Measurements from ENCODE around the gene PCDHGA5.
"Not testable (repeated sequence)": the region's sequence is repeated elsewhere in the genome, so short reads cannot be mapped to it uniquely, and the experiment has no call there.

The PCDHGA5 gene

DNA sequence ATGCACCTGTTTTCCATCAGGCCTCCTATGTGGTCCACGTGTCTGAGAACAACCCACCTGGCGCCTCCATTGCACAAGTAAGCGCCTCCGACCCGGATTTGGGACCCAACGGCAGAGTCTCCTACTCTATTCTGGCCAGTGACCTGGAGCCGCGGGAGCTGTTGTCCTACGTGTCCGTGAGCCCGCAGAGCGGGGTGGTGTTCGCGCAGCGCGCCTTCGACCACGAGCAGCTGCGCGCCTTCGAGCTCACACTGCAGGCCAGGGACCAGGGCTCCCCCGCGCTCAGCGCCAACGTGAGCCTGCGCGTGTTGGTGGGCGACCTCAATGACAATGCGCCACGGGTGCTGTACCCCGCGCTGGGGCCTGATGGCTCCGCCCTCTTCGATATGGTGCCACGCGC lies 12.4 kb upstream of the PCDHGA5 start:
- no peak for DNase-seq (ENCODE audit: low spot score)

GRCh38 chr5:141354900-141355469 lies 9.0 kb upstream of the PCDHGA5 start, which contains the start of gene PCDHGA4:
Gene PCDHGA4 (plus strand): TSS chr5:141355021. CDS start chr5:141355108, 87 bp downstream.
- DNase-seq (ENCODE audit: low spot score): no peak

- DNase-seq (ENCODE audit: low spot score): no peak
These were observed 8.3 kb upstream of the PCDHGA5 start for GRCh38 chr5:141355641-141356040.

GRCh38 chr5:141356133-141356532 lies 7.8 kb upstream of the PCDHGA5 start:
- DNase-seq (ENCODE audit: low spot score): no peak

GRCh38 chr5:141356950-141357349 lies 7.0 kb upstream of the PCDHGA5 start:
- no peak for DNase-seq (ENCODE audit: low spot score)

DNA sequence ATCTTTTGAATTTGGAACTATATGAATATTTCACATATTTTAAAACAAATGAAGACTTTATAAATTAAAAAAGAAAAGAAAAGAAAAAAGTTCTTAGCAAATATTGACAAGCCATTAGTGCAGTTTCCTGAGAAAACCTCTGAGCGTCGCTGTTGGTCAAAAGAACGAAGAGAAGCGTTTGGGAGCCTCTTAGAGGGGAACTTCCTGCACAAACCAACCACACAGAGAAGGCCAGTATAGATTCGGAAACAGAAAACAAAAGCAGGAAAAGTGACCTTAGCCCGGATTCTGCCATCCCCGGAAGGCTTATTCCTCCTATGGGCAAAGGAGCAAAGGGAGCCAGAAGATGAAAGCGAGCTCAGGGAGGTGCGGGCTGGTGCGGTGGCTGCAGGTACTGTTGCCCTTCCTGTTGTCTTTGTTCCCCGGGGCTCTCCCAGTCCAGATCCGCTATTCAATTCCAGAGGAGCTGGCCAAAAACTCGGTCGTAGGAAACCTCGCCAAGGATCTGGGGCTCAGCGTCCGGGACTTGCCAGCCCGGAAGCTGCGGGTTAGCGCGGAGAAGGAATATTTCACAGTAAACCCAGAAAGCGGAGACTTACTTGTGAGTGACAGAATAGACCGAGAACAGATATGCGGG lies 4.1 kb upstream of the PCDHGA5 start, which contains the start of gene PCDHGB2:
PCDHGB2 (plus strand) TSS at position 205 of the 637 bp plus-strand sequence; CDS start at position 347, 142 bp downstream.
- DNase-seq (ENCODE audit: low spot score): peak; percentile 27

GRCh38 chr5:141360685-141361084 lies 3.3 kb upstream of the PCDHGA5 start:
- no peak for DNase-seq (ENCODE audit: low spot score)

- DNase-seq (ENCODE audit: low spot score): no peak
These were observed 1.2 kb upstream of the PCDHGA5 start for GRCh38 chr5:141362719-141363118.

DNA sequence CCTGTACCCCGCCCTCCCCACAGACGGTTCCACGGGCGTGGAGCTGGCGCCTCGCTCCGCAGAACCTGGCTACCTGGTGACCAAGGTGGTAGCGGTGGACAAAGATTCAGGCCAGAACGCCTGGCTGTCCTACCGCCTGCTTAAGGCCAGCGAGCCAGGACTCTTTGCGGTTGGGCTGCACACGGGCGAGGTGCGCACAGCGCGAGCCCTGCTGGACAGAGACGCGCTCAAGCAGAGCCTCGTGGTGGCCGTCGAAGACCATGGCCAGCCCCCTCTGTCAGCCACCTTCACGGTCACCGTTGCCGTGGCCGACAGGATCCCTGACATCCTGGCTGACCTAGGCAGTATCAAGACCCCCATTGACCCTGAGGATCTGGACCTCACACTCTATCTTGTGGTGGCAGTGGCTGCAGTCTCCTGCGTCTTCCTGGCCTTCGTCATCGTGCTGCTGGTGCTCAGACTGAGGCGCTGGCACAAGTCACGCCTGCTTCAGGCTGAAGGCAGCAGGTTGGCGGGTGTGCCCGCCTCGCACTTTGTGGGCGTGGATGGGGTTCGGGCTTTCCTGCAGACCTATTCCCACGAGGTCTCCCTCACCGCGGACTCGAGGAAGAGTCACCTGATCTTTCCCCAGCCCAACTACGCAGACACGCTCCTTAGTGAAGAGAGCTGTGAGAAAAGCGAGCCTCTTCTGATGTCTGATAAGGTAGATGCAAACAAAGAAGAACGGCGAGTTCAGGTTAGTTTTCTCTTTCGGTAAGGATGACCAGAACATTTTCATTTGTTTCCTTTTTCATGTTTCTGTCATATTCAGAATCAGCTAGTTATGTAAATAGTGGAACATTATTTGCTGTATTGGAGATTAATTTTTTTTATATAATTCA lies 2.3 kb downstream of the PCDHGA5 start:
- DNase-seq (ENCODE audit: low spot score): no peak

GRCh38 chr5:141369994-141370848 lies 6.3 kb downstream of the PCDHGA5 start, which contains the start of gene PCDHGB3:
Gene PCDHGB3 (plus strand): TSS chr5:141370242. CDS start chr5:141370395, 153 bp downstream.
- DNase-seq (ENCODE audit: low spot score): peak; percentile 81

DNA sequence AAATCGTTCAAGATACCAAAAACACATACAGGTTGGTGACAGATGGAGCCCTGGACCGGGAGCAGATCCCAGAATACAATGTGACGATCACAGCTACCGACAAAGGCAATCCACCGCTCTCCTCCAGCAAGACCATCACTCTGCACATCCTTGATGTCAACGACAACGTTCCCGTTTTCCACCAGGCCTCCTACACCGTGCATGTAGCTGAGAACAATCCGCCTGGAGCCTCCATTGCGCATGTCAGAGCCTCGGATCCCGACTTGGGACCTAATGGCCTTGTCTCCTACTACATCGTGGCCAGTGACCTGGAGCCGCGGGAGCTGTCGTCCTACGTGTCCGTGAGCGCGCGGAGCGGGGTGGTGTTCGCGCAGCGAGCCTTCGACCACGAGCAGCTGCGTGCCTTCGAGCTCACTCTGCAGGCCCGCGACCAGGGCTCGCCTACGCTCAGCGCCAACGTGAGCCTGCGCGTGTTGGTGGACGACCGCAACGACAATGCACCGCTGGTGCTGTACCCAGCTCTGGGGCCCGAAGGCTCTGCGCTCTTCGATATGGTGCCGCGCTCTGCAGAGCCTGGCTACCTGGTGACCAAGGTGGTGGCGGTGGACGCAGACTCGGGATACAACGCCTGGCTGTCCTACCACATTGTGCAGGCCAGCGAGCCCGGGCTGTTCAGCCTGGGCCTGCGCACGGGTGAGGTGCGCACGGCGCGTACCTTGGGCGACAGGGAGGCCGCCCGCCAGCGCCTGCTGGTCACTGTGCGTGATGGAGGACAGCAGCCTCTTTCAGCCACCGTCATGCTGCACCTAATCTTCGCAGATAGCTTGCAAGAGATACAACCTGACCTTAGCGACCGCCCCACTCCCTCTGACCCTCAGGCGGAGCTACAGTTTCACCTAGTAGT lies 7.9 kb downstream of the PCDHGA5 start:
- DNase-seq (ENCODE audit: low spot score): no peak

DNA sequence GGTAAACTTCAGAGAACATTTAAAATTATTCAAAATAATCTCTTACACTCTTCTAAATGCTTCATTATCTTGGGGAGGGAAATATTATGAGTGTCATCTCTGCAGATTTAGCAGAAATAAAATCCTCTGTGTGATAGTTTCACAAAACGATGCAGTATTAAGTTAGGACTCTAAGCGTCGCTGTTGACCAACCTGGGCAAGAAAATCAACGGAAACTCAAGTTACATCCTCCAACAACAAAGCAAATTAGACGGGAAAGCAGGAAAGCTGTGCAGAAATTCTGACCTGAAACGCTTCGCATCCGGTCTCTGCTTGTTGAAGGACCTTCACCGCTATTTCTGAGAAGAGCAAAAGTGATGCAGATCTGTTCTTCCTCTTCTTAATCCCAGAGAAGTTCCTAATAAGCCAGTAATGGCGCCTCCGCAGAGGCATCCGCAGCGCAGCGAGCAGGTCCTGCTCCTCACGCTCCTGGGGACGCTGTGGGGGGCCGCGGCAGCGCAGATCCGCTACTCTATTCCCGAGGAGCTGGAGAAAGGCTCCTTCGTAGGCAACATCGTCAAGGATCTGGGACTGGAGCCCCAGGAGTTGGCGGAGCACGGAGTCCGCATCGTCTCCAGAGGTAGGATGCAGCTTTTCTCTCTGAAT lies 9.8 kb downstream of the PCDHGA5 start, which contains the start of gene PCDHGA6:
PCDHGA6 (plus strand) TSS at position 219 of the 645 bp plus-strand sequence; CDS start at position 412, 193 bp downstream.
- peak; percentile 29 for DNase-seq (ENCODE audit: low spot score)

- no peak for DNase-seq (ENCODE audit: low spot score)
These were observed 10.7 kb downstream of the PCDHGA5 start for GRCh38 chr5:141374627-141375026.

GRCh38 chr5:141375444-141376155 lies 11.6 kb downstream of the PCDHGA5 start:
- not testable (repeated sequence) for DNase-seq (ENCODE audit: low spot score)

DNA sequence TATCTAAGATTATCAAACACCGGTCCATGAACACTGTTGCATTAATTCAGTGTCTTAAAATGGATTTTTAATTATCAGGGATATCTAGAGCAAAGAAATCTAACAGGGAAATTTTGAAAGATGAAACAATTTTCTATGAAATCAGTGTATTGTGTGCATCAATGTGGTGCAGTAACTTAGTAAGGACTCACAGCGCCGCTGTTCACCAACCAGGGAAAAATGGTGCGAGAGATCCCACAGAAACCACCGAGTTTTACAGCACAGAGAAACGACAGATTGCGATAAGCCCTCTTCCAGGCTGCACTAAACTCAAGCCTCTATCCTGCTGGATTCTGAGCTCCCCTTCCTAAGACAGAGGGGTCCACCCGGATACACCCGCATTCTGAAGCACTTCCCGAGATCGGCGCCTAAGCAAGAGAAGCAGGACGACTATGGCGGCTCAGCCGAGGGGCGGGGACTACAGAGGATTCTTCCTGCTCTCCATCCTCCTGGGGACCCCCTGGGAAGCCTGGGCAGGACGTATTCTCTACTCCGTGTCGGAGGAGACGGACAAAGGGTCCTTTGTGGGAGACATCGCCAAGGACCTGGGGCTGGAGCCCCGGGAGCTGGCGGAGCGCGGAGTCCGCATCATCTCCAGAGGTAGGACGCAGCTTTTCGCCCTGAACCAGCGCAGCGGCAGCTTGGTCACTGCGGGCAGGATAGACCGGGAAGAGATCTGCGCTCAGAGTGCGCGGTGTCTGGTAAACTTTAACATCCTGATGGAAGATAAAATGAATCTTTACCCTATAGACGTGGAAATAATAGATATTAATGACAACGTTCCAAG lies 18.7 kb downstream of the PCDHGA5 start, which contains the start of gene PCDHGA7:
PCDHGA7 (plus strand) TSS at position 274 of the 826 bp plus-strand sequence; CDS start at position 432, 158 bp downstream.
- DNase-seq (ENCODE audit: low spot score): peak; percentile 46

- no peak for DNase-seq (ENCODE audit: low spot score)
These were observed 19.4 kb downstream of the PCDHGA5 start for GRCh38 chr5:141383345-141383744.

DNA sequence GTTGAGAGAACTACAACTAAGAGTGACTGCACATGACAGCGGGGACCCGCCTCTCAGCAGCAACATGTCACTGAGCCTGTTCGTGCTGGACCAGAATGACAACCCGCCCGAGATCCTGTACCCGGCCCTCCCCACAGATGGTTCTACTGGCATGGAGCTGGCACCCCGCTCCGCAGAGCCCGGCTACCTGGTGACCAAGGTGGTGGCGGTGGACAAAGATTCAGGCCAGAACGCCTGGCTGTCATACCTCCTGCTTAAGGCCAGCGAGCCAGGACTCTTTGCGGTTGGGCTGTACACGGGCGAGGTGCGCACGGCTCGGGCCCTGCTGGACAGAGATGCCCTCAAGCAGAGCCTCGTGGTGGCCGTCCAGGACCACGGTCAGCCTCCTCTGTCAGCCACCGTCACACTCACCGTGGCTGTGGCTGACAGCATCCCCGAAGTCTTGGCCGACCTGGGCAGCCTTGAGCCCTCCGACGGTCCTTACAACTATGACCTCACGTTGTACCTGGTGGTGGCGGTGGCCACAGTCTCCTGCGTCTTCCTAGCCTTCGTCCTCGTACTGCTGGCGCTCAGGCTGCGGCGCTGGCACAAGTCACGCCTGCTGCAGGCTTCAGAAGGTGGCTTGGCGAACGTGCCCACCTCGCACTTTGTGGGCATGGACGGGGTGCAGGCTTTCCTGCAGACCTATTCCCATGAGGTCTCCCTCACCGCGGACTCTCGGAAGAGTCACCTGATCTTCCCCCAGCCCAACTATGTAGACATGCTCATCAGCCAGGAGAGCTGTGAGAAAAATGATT lies 20.7 kb downstream of the PCDHGA5 start:
- no peak for DNase-seq (ENCODE audit: low spot score)

Measured in AG20443 (cell line).